ENCODE data around the gene ANTXR1. TPM values are rescaled to one million over a fixed set of nuclear protein-coding genes. Genes with fewer than 3 reads are reported as not detected.

ANTXR1 gene
- total RNA-seq, 1 experiment from 2014 or later: 37.3 TPM

- TF ChIP-seq, protein P1, sequence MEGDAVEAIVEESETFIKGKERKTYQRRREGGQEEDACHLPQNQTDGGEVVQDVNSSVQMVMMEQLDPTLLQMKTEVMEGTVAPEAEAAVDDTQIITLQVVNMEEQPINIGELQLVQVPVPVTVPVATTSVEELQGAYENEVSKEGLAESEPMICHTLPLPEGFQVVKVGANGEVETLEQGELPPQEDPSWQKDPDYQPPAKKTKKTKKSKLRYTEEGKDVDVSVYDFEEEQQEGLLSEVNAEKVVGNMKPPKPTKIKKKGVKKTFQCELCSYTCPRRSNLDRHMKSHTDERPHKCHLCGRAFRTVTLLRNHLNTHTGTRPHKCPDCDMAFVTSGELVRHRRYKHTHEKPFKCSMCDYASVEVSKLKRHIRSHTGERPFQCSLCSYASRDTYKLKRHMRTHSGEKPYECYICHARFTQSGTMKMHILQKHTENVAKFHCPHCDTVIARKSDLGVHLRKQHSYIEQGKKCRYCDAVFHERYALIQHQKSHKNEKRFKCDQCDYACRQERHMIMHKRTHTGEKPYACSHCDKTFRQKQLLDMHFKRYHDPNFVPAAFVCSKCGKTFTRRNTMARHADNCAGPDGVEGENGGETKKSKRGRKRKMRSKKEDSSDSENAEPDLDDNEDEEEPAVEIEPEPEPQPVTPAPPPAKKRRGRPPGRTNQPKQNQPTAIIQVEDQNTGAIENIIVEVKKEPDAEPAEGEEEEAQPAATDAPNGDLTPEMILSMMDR (conservative IDR thresholded peaks at IDR 0.05): no peak
- H2AFZ ChIP-seq (ENCODE audit: low read length): no peak overlapping the region
- Mint-ChIP-seq H3K4me1 (peaks cover 0 to 8% of the 10 kb centered on the region in 2 experiments; a peak in 2 of 4 replicates), H3K27ac (no peak overlapping the region), H3K27me3 (ENCODE audit: low read depth) (peaks cover 2% of the 10 kb centered on the region), H3K9me3 (no peaks in the 10 kb centered on the region), H3K36me3 (ENCODE audit: insufficient read depth in 1 of 3, low read depth in 3 of 3) (no peaks in the 10 kb centered on the region), H3K4me3 (no peak overlapping the region)
- WGBS (ENCODE audit: extremely low coverage, insufficient read length, low lambda C conversion rate): no CpG with 5 or more reads among the region's 4 CpGs
- no peak overlapping the region for H3K4ac ChIP-seq (ENCODE audit: low read depth, low read length)
- no peak overlapping the region for H2AK5ac ChIP-seq (ENCODE audit: insufficient read length, low read length)
- no peak overlapping the region for H2BK15ac ChIP-seq (ENCODE audit: low read depth, low read length)
- H4K5ac ChIP-seq (ENCODE audit: insufficient read length, low read depth, low read length): no peak overlapping the region
- H3K27me3 ChIP-seq (ENCODE audit: insufficient read depth, low read length): no peaks in the 10 kb centered on the region
- no peak overlapping the region for H2BK120ac ChIP-seq (ENCODE audit: low read depth, low read length, poor library complexity, severe bottlenecking)
- H3T11ph ChIP-seq (ENCODE audit: low read length): no peak overlapping the region
- H3K23ac ChIP-seq (ENCODE audit: insufficient read length, low read depth, low read length): no peak overlapping the region
- no peaks in the 10 kb centered on the region for H3K79me1 ChIP-seq (ENCODE audit: insufficient read depth, low read depth, low read length, poor library complexity, severe bottlenecking)
- H4K91ac ChIP-seq (ENCODE audit: insufficient read length, low read depth, low read length): no peak overlapping the region
- no peak for DNase-seq
- H3K4me2 ChIP-seq (ENCODE audit: insufficient read depth, insufficient read length, low read length): no peak overlapping the region
- H2BK5ac ChIP-seq (ENCODE audit: insufficient read length, low read length): no peak overlapping the region
- H2BK20ac ChIP-seq (ENCODE audit: low read depth, low read length, poor library complexity, severe bottlenecking): no peak overlapping the region
- no peak overlapping the region for H3K27ac ChIP-seq (ENCODE audit: insufficient read length, low read depth, low read length)
- H4K20me1 ChIP-seq (ENCODE audit: control insufficient read depth, insufficient read depth, insufficient read length): no peaks in the 10 kb centered on the region
- H3K4me1 ChIP-seq (ENCODE audit: insufficient read depth, low read length): no peaks in the 10 kb centered on the region; the same call in 1 of the 2 replicates
- no peak overlapping the region for H4K8ac ChIP-seq (replicated peaks; ENCODE audit: insufficient read length, low read depth, low read length)
- no peaks in the 10 kb centered on the region for H3K9me3 ChIP-seq (ENCODE audit: control insufficient read depth, low read depth, low read length)
- no peak overlapping the region for H3K9ac ChIP-seq (ENCODE audit: extremely low read depth, insufficient read length, low read length)
- H3K79me2 ChIP-seq (ENCODE audit: insufficient read depth, low read length): no peaks in the 10 kb centered on the region
- H3K23me2 ChIP-seq (ENCODE audit: insufficient read length, low read depth, low read length, poor library complexity, severe bottlenecking): no peaks in the 10 kb centered on the region
- no peak overlapping the region for H2BK12ac ChIP-seq (ENCODE audit: insufficient read length, low read depth, low read length)
- H3K18ac ChIP-seq (ENCODE audit: insufficient read length, low read depth, low read length): no peak overlapping the region
- H3K14ac ChIP-seq (ENCODE audit: insufficient read depth, low read length): no peak overlapping the region
- H3K56ac ChIP-seq (ENCODE audit: insufficient read length, low read depth, low read length): no peak overlapping the region
Measured at GRCh38 chr2:69280796-69281412, 267.9 kb downstream of the ANTXR1 start.
